Heart left ventricle (tissue), 13 donors: ENCODE data around the gene CPNE5.

Experiments
- CTCF ChIP-seq, 12 donors: fragments of 200-600 bp; sonication (generic) in 4 of 12; IDR thresholded peaks; one replicate each; pipeline versions ENCODE4 v1.5.0 to v1.8.0; 2018 to 2022; ENCODE audit warnings: antibody characterized with exemption in 12 of 12, mild to moderate bottlenecking in 5 of 12
- POLR2A ChIP-seq, 2 donors: fragments of 450-650 bp; IDR thresholded peaks; one replicate each; pipeline ENCODE4 v1.6.1; 2017; ENCODE audit warnings: antibody characterized with exemption in 2 of 2, mild to moderate bottlenecking in 2 of 2, moderate library complexity in 2 of 2
- donor health status: ischemic (EF 13 %, LVEDD 7.1; RV severe dilation, severe dysfunction).
- donor health status: DM: no; HTN: yes; CAD: no.
- donor health status: DM: no; HTN: no; CAD: no.
- donor health status: ischemic (EF 25% LVEDD 6.9; RV normal size, moderate dysfunction).
- donor health status: ischemic (EF 25% LVEDD 5.7; RV mildly dilated, moderate dysfunction).
- donor health status: ischemic (EF 35%, LVEDD 5.7; RV mildly dilated, moderate dysfunction).
- donor health status: nonischemic (EF 11% LVEDD 7.7; RV severe dilation, severe dysfunction).
- donor health status: DM: yes; HTN: yes; CAD: no.
- donor health status: PGD.
- donor health status: ischemic (EF 29% LVEDD 5.4; RV normal size, mild dysfunction).
- donor health status: nonischemic (EF 23%, LVEDD 6.1; RV moderate dilation, normal function).

GRCh38 chr6:36745283-36745682 lies 94.0 kb downstream of the CPNE5 start:
- TF ChIP-seq POLR2A (IDR thresholded peaks at IDR 0.05) (no peak), CTCF (IDR thresholded peaks at IDR 0.05) (no peak)
